GM20000 (cell line): Measurements from ENCODE around the gene VWF.

ENCODE experiments used
- DNase-seq: peaks from one replicate; pipeline ENCODE4 v3.0.0; 2012; ENCODE audit warnings: low spot score
- TF ChIP-seq, protein P1 (sequence below): IDR thresholded peaks from 2 replicates; pipeline ENCODE4 v1.5.1; 2012; ENCODE audit warnings: mild to moderate bottlenecking, control low read depth; ENCODE audit errors: extremely low read depth, missing control alignments

VWF gene

DNA sequence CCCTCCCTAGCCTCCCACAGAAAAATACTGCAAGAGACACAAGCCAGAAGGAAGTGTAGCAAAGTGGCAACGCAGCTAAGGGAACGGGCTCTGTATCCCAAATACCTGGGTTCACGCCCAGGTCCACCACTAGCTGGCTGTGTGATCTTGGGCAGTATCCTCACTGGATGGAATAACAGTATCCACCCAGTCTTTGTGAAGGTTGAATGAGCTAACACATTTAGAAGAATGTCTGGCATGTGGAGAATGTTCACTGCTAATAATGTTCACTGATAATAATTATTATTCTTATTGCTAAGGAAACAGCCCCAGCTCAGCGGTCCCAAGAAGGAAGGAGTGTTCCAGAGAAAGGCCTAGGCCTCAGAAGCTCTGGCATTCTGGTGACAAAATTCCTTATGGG is 70.9 kb downstream of the VWF start:
- no peak for DNase-seq
- TF ChIP-seq, protein P1, sequence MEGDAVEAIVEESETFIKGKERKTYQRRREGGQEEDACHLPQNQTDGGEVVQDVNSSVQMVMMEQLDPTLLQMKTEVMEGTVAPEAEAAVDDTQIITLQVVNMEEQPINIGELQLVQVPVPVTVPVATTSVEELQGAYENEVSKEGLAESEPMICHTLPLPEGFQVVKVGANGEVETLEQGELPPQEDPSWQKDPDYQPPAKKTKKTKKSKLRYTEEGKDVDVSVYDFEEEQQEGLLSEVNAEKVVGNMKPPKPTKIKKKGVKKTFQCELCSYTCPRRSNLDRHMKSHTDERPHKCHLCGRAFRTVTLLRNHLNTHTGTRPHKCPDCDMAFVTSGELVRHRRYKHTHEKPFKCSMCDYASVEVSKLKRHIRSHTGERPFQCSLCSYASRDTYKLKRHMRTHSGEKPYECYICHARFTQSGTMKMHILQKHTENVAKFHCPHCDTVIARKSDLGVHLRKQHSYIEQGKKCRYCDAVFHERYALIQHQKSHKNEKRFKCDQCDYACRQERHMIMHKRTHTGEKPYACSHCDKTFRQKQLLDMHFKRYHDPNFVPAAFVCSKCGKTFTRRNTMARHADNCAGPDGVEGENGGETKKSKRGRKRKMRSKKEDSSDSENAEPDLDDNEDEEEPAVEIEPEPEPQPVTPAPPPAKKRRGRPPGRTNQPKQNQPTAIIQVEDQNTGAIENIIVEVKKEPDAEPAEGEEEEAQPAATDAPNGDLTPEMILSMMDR: no peak

GRCh38 chr12:6052940-6053329 is 71.5 kb downstream of the VWF start:
- TF ChIP-seq, protein P1: no peak
- DNase-seq: no peak

DNA sequence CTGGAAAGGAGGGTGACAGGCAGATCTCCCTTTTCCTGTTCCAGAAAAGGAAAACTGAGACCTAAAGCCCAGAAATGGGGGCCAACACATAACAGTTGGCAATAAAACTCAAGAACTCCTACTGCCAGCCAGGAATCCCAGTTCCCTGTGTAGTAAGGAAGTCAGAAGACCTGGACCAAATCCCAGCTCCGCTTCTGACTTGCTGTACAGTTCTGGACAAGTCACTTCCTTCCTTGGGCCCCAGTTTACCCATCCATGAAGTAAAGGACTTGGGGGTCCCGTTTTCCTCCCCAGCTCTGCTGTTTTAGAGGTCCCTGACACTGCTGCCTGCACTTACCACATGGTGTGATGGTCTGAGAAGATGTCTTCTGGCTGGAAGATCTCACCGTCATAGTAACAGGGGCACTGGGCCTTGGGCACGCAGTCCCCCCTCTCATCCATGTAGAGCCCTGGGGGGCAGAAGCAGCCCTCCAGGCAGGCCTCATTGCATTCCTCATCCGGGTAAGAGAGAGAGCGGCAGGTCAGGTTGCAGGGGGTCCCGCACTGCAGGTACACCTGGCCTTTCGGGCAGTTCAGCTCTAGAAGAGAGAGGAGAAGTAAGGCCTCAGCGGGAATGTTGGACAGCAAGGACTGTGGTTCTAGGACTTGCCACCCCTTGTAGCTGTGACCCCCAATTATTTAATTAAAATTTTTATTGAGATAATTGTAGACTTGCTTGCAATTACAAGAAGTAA is 72.1 kb downstream of the VWF start:
- DNase-seq: no peak
- TF ChIP-seq, protein P1: no peak

- DNase-seq: no peak
- TF ChIP-seq, protein P1: no peak
These were observed 74.5 kb downstream of the VWF start for GRCh38 chr12:6049992-6050391.

DNA sequence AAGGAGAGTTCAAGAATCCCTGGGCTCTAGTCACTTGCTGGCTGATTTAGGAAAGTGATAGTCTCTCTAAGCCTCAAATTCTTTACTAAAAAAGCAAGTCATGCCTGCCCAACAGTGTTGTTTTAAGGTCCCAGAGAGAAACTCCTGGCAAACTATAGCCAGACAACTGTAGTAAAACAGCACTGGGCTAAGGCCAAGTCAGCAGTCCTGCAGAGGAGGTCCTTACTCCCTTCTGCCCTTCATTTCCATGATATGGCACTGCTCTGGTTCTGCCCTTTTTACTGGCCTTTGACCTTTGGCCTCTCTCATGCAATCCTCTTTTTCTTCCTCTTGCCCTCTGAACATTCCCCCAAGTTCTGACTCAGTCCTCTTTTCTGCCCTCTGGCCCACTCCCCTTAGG is 74.9 kb downstream of the VWF start:
- TF ChIP-seq, protein P1: no peak
- DNase-seq: no peak

DNA sequence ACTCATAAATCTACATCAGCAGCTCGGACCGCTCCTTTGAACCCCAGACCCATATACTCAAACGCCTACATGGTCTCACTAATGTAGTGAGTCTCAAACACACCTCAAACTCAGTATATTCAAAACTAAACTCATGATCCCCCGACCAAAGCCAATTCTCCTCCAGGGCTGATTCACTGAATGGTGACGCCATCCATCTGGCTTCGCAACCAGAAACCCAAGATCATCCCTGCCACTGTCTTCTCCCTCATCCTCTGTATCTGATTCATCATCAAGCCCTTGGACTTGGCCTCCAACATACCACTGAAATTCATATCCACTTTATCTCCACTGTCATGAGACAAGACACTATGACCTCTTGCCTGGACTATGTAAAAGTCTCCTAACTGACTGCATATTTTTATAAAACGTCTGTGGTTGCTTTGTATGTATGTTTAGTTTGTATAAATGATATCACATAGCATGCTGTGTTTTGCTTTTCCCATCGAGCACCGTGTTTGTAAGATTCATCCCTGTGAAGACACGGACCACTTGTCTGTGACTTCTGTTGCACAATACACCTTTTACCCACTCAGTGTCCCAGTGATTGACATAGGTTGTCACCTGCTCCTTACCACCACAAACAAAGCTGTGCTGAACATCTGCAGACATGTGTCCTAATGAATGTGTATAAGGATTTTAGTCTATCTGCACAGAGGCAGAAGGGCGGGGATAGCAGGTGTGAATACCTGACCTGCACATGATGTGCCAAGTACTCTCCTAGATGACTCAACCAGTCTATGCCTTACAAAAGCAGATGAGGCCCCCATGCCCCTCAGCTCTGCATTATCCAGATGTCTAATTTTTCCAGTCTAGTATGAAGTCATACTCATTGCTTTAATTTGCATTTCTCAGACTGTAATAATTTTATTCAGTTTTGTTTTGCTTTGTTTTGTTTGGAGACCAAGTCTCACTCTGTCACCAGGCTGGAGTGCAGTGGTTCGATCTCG is 76.9 kb downstream of the VWF start:
- TF ChIP-seq, protein P1: no peak
- no peak for DNase-seq

DNA sequence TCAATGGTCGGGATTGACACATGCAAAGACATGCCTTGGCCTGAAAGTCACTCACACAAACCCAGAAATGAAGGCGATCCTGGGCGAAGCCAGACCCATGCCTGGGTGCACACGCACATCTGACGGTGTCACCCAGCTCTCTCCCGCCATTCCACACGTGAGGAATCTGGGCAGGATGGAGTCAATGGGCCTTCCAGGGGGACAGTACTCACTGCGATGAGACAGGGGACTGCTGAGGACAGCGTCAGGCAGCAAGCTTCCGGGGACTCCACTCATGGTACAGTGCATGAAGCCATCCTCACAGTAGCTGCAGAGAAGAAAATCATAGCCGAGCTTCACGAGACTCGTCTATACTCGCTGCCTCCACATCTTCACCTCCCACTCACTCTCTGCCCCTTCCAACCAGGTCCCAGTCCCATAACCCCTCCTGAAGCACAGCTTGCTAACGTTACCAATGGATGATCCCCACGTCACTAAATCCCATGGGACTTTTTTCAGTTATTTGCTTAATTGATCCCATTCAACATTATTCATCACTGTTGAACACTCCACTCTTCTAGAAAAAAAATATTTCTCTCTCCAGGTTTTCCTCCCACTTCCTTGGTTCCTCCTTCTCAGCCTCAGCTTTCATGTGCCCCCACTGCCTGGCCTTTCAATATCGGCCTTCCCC is 77.8 kb downstream of the VWF start:
- TF ChIP-seq, protein P1: no peak
- no peak for DNase-seq
